NCI-H345 treated with DMSO at 0.1 percent for 48 hours (cell line): ENCODE measurements around the gene SDHAF4.
"Not testable (repeated sequence)": the region's sequence is repeated elsewhere in the genome, so short reads cannot be mapped to it uniquely, and the experiment has no call there.

Experiments
- DNase-seq: peaks from one replicate; lab custom pipeline; 2025; ENCODE audit not compliant: unreplicated experiment; lab: John Stamatoyannopoulos, UW

SDHAF4 gene

GRCh38 chr6:70592391-70593117 lies 25.8 kb downstream of the SDHAF4 start:
- DNase-seq = no peak

GRCh38 chr6:70593118-70593486 lies 26.4 kb downstream of the SDHAF4 start:
- DNase-seq = no peak

GRCh38 chr6:70599187-70599586 lies 32.5 kb downstream of the SDHAF4 start:
- no peak for DNase-seq

GRCh38 chr6:70601014-70601413 lies 34.3 kb downstream of the SDHAF4 start:
- no peak for DNase-seq

- DNase-seq = no peak
Observed at GRCh38 chr6:70604254-70604653, 37.5 kb downstream of the SDHAF4 start.

GRCh38 chr6:70607371-70607770 lies 40.6 kb downstream of the SDHAF4 start:
- DNase-seq = not testable (repeated sequence)

GRCh38 chr6:70609181-70609580 lies 42.5 kb downstream of the SDHAF4 start:
- not testable (repeated sequence) for DNase-seq

GRCh38 chr6:70616728-70617260 lies 50.1 kb downstream of the SDHAF4 start:
- DNase-seq = no peak

GRCh38 chr6:70620746-70621145 lies 54.0 kb downstream of the SDHAF4 start:
- DNase-seq = no peak

GRCh38 chr6:70622461-70622860 lies 55.7 kb downstream of the SDHAF4 start:
- no peak for DNase-seq

- DNase-seq = no peak
Observed at GRCh38 chr6:70625436-70625835, 58.7 kb downstream of the SDHAF4 start.

GRCh38 chr6:70627500-70628254 lies 60.9 kb downstream of the SDHAF4 start:
- no peak for DNase-seq

GRCh38 chr6:70629929-70630328 lies 63.2 kb downstream of the SDHAF4 start:
- no peak for DNase-seq

GRCh38 chr6:70633870-70634269 lies 67.1 kb downstream of the SDHAF4 start:
- no peak for DNase-seq

GRCh38 chr6:70636596-70636995 lies 69.9 kb downstream of the SDHAF4 start:
- DNase-seq = no peak

- DNase-seq = no peak
Observed at GRCh38 chr6:70638468-70638867, 71.7 kb downstream of the SDHAF4 start.
